HEK293 (cell line): ENCODE measurements around the gene AKAP12.

Source experiments
- CTCF ChIA-PET: fragments of 350-600 bp; formaldehyde crosslinking; extraction: SDS; loops from one replicate; lab custom pipeline; 2021; ENCODE audit warnings: antibody characterized with exemption; lab: Yijun Ruan, JAX
- POLR2A ChIA-PET: fragments of 300-600 bp; formaldehyde crosslinking; extraction: SDS; loops from one replicate; lab custom pipeline; 2020; ENCODE audit warnings: antibody characterized with exemption, inconsistent platforms; lab: Yijun Ruan, JAX
- H3K27ac ChIP-seq: fragments of 200-500 bp; sonication (Bioruptor generic); 2 replicates; pipeline ENCODE4 v1.5.1; 2014; ENCODE audit warnings: low read depth, low read length, control low read depth, inconsistent platforms; ENCODE audit errors: extremely low read depth
- H3K36me3 ChIP-seq, 2 experiments: fragments of 200-500 bp in 1 of 2; sonication (Bioruptor generic) in 1 of 2; 1 replicate in 1 of 2; 2 replicates in 1 of 2; pipeline ENCODE4 v1.5.1; 2014 to 2017; ENCODE audit warnings: inconsistent platforms in 2 of 2, low read length in 2 of 2; ENCODE audit not compliant: control insufficient read depth in 2 of 2, insufficient read depth in 1 of 2
- H3K4me1 ChIP-seq: fragments of 200-500 bp; sonication (Bioruptor generic); 2 replicates; pipeline ENCODE4 v1.5.1; 2014; ENCODE audit warnings: mild to moderate bottlenecking, low read length, inconsistent platforms; ENCODE audit not compliant: control insufficient read depth, insufficient read depth
- H3K4me3 ChIP-seq: 2 replicates; pipeline ENCODE4 v1.5.1; 2011; ENCODE audit warnings: low read depth, mild to moderate bottlenecking, control low read depth, low read length, moderate library complexity
- H3K9me3 ChIP-seq: fragments of 200-500 bp; sonication (Bioruptor generic); 2 replicates; pipeline ENCODE4 v1.5.1; 2014; ENCODE audit warnings: low read depth, low read length, inconsistent platforms; ENCODE audit not compliant: control insufficient read depth, insufficient read depth
- BCL11A ChIP-seq: fragments of 450-650 bp; formaldehyde crosslinking; IDR thresholded peaks from 2 replicates; pipeline ENCODE4 v1.5.1; 2016; ENCODE audit warnings: low read depth, missing biosample characterization, missing genetic modification characterization
- EGR2 ChIP-seq: fragments of 450-650 bp; formaldehyde crosslinking; IDR thresholded peaks from 2 replicates; pipeline ENCODE4 v1.5.1; 2016; ENCODE audit warnings: low read depth, missing biosample characterization, missing genetic modification characterization
- HOXA7 ChIP-seq: sonication (generic); formaldehyde crosslinking; IDR thresholded peaks from 2 replicates; pipeline ENCODE4 v1.8.1; 2022; ENCODE audit warnings: missing genetic modification reagents, borderline replicate concordance
- HOXD13 ChIP-seq: sonication (generic); formaldehyde crosslinking; IDR thresholded peaks from 2 replicates; pipeline ENCODE4 v1.8.0; 2022; ENCODE audit warnings: missing genetic modification reagents, borderline replicate concordance
- KLF7 ChIP-seq: fragments of 450-650 bp; formaldehyde crosslinking; IDR thresholded peaks from 2 replicates; pipeline ENCODE4 v1.5.1; 2016; ENCODE audit warnings: missing biosample characterization, missing genetic modification characterization, borderline replicate concordance
- MEIS1 ChIP-seq: sonication (generic); formaldehyde crosslinking; IDR thresholded peaks from 2 replicates; pipeline ENCODE4 v1.8.1; 2022; ENCODE audit warnings: missing genetic modification reagents, mild to moderate bottlenecking, borderline replicate concordance
- MYNN ChIP-seq: fragments of 450-650 bp; formaldehyde crosslinking; IDR thresholded peaks from 2 replicates; pipeline ENCODE4 v1.5.1; 2016; ENCODE audit warnings: missing biosample characterization, missing genetic modification characterization, borderline replicate concordance
- REPIN1 ChIP-seq: fragments of 450-650 bp; formaldehyde crosslinking; IDR thresholded peaks from 2 replicates; pipeline ENCODE4 v1.5.1; 2017; ENCODE audit warnings: missing biosample characterization, missing genetic modification characterization, low read depth
- REST ChIP-seq: fragments of 450-650 bp; formaldehyde crosslinking; IDR thresholded peaks from 2 replicates; pipeline ENCODE4 v1.5.1; 2016; ENCODE audit warnings: missing biosample characterization, missing genetic modification characterization
- ZBTB17 ChIP-seq: fragments of 450-650 bp; formaldehyde crosslinking; IDR thresholded peaks from 2 replicates; pipeline ENCODE4 v1.5.1; 2016; ENCODE audit warnings: missing biosample characterization, missing genetic modification characterization
- ZEB2 ChIP-seq: fragments of 450-650 bp; formaldehyde crosslinking; IDR thresholded peaks from 2 replicates; pipeline ENCODE4 v1.5.1; 2016; ENCODE audit warnings: missing biosample characterization, missing genetic modification characterization
- ZFP3 ChIP-seq: fragments of 450-650 bp; formaldehyde crosslinking; IDR thresholded peaks from 2 replicates; pipeline ENCODE4 v1.5.1; 2016; ENCODE audit warnings: low read depth, missing biosample characterization, missing genetic modification characterization
- ZNF174 ChIP-seq: fragments of 450-650 bp; formaldehyde crosslinking; IDR thresholded peaks from 2 replicates; pipeline ENCODE4 v1.5.0; 2017; ENCODE audit warnings: missing biosample characterization, mild to moderate bottlenecking, missing genetic modification characterization
- ZNF239 ChIP-seq: fragments of 450-650 bp; formaldehyde crosslinking; IDR thresholded peaks from 2 replicates; pipeline ENCODE4 v1.5.1; 2016; ENCODE audit warnings: missing biosample characterization, missing genetic modification characterization
- ZNF302 ChIP-seq: fragments of 450-650 bp; formaldehyde crosslinking; IDR thresholded peaks from 2 replicates; pipeline ENCODE4 v1.5.1; 2016; ENCODE audit warnings: missing biosample characterization, missing genetic modification characterization, low read depth
- ZNF311 ChIP-seq: fragments of 450-650 bp; formaldehyde crosslinking; IDR thresholded peaks from 2 replicates; pipeline ENCODE4 v1.5.1; 2017; ENCODE audit warnings: missing biosample characterization, missing genetic modification characterization, borderline replicate concordance
- ZNF416 ChIP-seq: fragments of 450-650 bp; formaldehyde crosslinking; IDR thresholded peaks from 2 replicates; pipeline ENCODE4 v1.5.1; 2016; ENCODE audit warnings: missing biosample characterization, missing genetic modification characterization
- ZNF501 ChIP-seq: fragments of 450-650 bp; formaldehyde crosslinking; IDR thresholded peaks from 2 replicates; pipeline ENCODE4 v1.5.1; 2016; ENCODE audit warnings: missing biosample characterization, missing genetic modification characterization
- ZNF530 ChIP-seq: fragments of 450-650 bp; formaldehyde crosslinking; IDR thresholded peaks from 2 replicates; pipeline ENCODE4 v1.5.1; 2016; ENCODE audit warnings: low read depth, missing biosample characterization, missing genetic modification characterization
- ZNF571 ChIP-seq: fragments of 450-650 bp; formaldehyde crosslinking; IDR thresholded peaks from 2 replicates; pipeline ENCODE4 v1.5.0; 2017; ENCODE audit warnings: missing biosample characterization, missing genetic modification characterization
- ZNF704 ChIP-seq: fragments of 450-650 bp; formaldehyde crosslinking; IDR thresholded peaks from 2 replicates; pipeline ENCODE4 v1.5.1; 2016; ENCODE audit warnings: missing biosample characterization, missing genetic modification characterization
- ZNF76 ChIP-seq: fragments of 450-650 bp; formaldehyde crosslinking; IDR thresholded peaks from 2 replicates; pipeline ENCODE4; 2016; ENCODE audit warnings: low read depth, missing biosample characterization, missing genetic modification characterization, borderline replicate concordance
- ZNF785 ChIP-seq: fragments of 450-650 bp; formaldehyde crosslinking; IDR thresholded peaks from 2 replicates; pipeline ENCODE4 v1.5.1; 2016; ENCODE audit warnings: missing biosample characterization, missing genetic modification characterization
- ZSCAN18 ChIP-seq: fragments of 450-650 bp; formaldehyde crosslinking; IDR thresholded peaks from 2 replicates; pipeline ENCODE4 v1.5.1; 2016; ENCODE audit warnings: missing biosample characterization, missing genetic modification characterization
- ZSCAN23 ChIP-seq: fragments of 450-650 bp; formaldehyde crosslinking; IDR thresholded peaks from 2 replicates; pipeline ENCODE4 v1.5.1; 2016; ENCODE audit warnings: missing biosample characterization, missing genetic modification characterization
- ZXDB ChIP-seq: fragments of 450-650 bp; formaldehyde crosslinking; IDR thresholded peaks from 2 replicates; pipeline ENCODE4 v1.5.1; 2016; ENCODE audit warnings: missing biosample characterization, missing genetic modification characterization
- TF ChIP-seq, protein P1 (sequence below): fragments of 450-650 bp; formaldehyde crosslinking; IDR thresholded peaks from 2 replicates; pipeline ENCODE4 v1.5.1; 2016; ENCODE audit warnings: missing biosample characterization, missing genetic modification characterization
- TF ChIP-seq, protein P2 (sequence below): fragments of 450-650 bp; formaldehyde crosslinking; IDR thresholded peaks from 2 replicates; pipeline ENCODE4 v1.5.1; 2016; ENCODE audit warnings: missing biosample characterization, missing genetic modification characterization

AKAP12 gene

DNA sequence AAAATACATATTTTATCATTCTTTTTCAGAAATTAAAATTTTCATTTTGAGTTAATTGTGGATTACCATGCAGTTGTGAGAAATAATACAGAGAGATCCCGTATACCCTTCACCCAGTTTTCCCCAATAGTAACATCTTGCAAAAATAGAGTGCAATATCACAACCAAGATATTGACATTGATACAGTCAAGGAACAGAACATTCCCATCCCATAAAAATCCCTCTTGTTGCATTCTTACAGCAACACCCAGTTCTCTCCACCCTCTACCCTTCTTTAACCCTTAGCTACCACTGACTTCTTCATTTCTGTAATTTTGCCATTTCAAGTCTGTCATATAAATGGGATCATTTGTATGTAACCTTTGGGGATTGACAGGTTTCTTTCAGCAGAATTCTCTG, 6.9 kb upstream of the AKAP12 start:
- no peak for TF ChIP-seq ZEB2
- TF ChIP-seq REPIN1 (tag by site-specific recombination): no peak
- TF ChIP-seq KLF7 (tag by site-specific recombination): no peak
- TF ChIP-seq MEIS1: no peak
- no peak for TF ChIP-seq ZNF302 (tag by site-specific recombination)
- no peak for TF ChIP-seq HOXD13
- TF ChIP-seq ZSCAN23 (tag by site-specific recombination): no peak
- no peak for TF ChIP-seq ZNF311 (tag by site-specific recombination)
- no peak for TF ChIP-seq EGR2 (tag by site-specific recombination)
- no peak for TF ChIP-seq ZSCAN18 (tag by site-specific recombination)
- TF ChIP-seq ZNF704 (tag by site-specific recombination): no peak
- no peak for TF ChIP-seq ZFP3 (tag by site-specific recombination)
- ChIA-PET CTCF (no interaction called here), POLR2A (no interaction called here)
- Histone ChIP-seq H3K36me3 (no peaks in the 10 kb centered on the region), H3K4me1 (no peaks in the 10 kb centered on the region), H3K4me3 (no peak overlapping the region), H3K27ac (no peak overlapping the region), H3K9me3 (no peaks in the 10 kb centered on the region)

- CTCF ChIA-PET: interaction anchor here (0.6 to 0.7 kb wide), 2 partner anchors 17 to 846 kb away, joined by 4 to 5 read pairs; no protein-coding TSS in a partner anchor
- POLR2A ChIA-PET: no interaction called here
- TF ChIP-seq, protein P1, sequence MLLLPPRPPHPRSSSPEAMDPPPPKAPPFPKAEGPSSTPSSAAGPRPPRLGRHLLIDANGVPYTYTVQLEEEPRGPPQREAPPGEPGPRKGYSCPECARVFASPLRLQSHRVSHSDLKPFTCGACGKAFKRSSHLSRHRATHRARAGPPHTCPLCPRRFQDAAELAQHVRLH (tag by site-specific recombination): no peak
- no peak for TF ChIP-seq REST (tag by site-specific recombination)
- TF ChIP-seq ZXDB (tag by site-specific recombination): no peak
- TF ChIP-seq ZNF239 (tag by site-specific recombination): no peak
- TF ChIP-seq HOXA7: no peak
- TF ChIP-seq, protein P2, sequence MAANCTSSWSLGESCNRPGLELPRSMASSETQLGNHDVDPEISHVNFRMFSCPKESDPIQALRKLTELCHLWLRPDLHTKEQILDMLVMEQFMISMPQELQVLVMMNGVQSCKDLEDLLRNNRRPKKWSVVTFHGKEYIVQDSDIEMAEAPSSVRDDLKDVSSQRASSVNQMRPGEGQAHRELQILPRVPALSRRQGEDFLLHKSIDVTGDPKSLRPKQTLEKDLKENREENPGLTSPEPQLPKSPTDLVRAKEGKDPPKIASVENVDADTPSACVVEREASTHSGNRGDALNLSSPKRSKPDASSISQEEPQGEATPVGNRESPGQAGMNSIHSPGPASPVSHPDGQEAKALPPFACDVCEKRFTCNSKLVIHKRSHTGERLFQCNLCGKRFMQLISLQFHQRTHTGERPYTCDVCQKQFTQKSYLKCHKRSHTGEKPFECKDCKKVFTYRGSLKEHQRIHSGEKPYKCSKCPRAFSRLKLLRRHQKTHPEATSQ (tag by site-specific recombination): no peak
- TF ChIP-seq ZNF76 (tag by site-specific recombination): no peak
- TF ChIP-seq ZNF785: no peak
- no peak for TF ChIP-seq ZNF174
- TF ChIP-seq ZNF501 (tag by site-specific recombination): no peak
- no peak for TF ChIP-seq ZNF416 (tag by site-specific recombination)
- TF ChIP-seq ZNF530 (tag by site-specific recombination): no peak
- no peak for TF ChIP-seq BCL11A (tag by site-specific recombination)
- no peak for TF ChIP-seq ZNF571
- TF ChIP-seq ZBTB17 (tag by site-specific recombination): no peak
- no peak for TF ChIP-seq MYNN (tag by site-specific recombination)
Observed at GRCh38 chr6:151233731-151234130, 6.0 kb upstream of the AKAP12 start.

More at GRCh38 chr6:151233731-151234130, 6.0 kb upstream of the AKAP12 start:
- Histone ChIP-seq H3K27ac (no peak overlapping the region), H3K4me1 (no peaks in the 10 kb centered on the region), H3K9me3 (no peaks in the 10 kb centered on the region), H3K36me3 (no peaks in the 10 kb centered on the region), H3K4me3 (no peak overlapping the region)
